ENCODE measurements around the gene ACTN4.

GRCh38 chr19:38735257-38735686 is 87.8 kb downstream of the ACTN4 start:
- TF ChIP-seq CTCF (conservative IDR thresholded peaks at IDR 0.05 in 1 of 2, IDR thresholded peaks at IDR 0.05 in 1 of 2; ENCODE audit: low read depth in 1 of 2, low read length in 2 of 2): no peak
- no peak for TF ChIP-seq EZH2 (IDR thresholded peaks at IDR 0.05; ENCODE audit: low read length, missing control alignments)

Data from fibroblast of lung (primary cell).